H9 (cell line): ENCODE measurements around the gene IFT81. TPM values are rescaled to one million over a fixed set of nuclear protein-coding genes. Genes with fewer than 3 reads are reported as not detected.

Experiments used
- DNase-seq: peaks from one replicate; pipeline ENCODE4 v3.0.0-alpha.2; 2017
- H2AFZ ChIP-seq: one replicate; pipeline ENCODE4 v1.6.1; 2013; ENCODE audit warnings: mild to moderate bottlenecking, low read length, control low read depth, moderate library complexity
- H2AK5ac ChIP-seq: 2 replicates; pipeline ENCODE4 v1.6.1; 2013; ENCODE audit warnings: low read length, control low read depth, mixed read lengths; ENCODE audit not compliant: insufficient read length
- H2BK120ac ChIP-seq: one replicate; pipeline ENCODE4 v1.6.1; 2013; ENCODE audit warnings: low read depth, mild to moderate bottlenecking, low read length, control low read depth, inconsistent platforms; ENCODE audit not compliant: poor library complexity, severe bottlenecking
- H2BK12ac ChIP-seq: 2 replicates; pipeline ENCODE4 v1.6.1; 2013; ENCODE audit warnings: low read length, control low read depth, mixed read lengths, low read depth; ENCODE audit not compliant: insufficient read length
- H2BK15ac ChIP-seq: 2 replicates; pipeline ENCODE4 v1.6.1; 2013; ENCODE audit warnings: low read depth, low read length, control low read depth
- H2BK20ac ChIP-seq: one replicate; pipeline ENCODE4 v1.6.1; 2013; ENCODE audit warnings: low read depth, mild to moderate bottlenecking, low read length, control low read depth, inconsistent platforms; ENCODE audit not compliant: poor library complexity, severe bottlenecking
- H2BK5ac ChIP-seq: 2 replicates; pipeline ENCODE4 v1.6.1; 2013; ENCODE audit warnings: low read length, control low read depth, mixed read lengths; ENCODE audit not compliant: insufficient read length
- H3K14ac ChIP-seq: 2 replicates; pipeline ENCODE4 v1.6.1; 2013; ENCODE audit warnings: low read length, control low read depth; ENCODE audit not compliant: insufficient read depth
- H3K18ac ChIP-seq: 2 replicates; pipeline ENCODE4 v1.6.1; 2013; ENCODE audit warnings: low read depth, mild to moderate bottlenecking, mixed read lengths, low read length, control low read depth; ENCODE audit not compliant: insufficient read length
- H3K23ac ChIP-seq: 2 replicates; pipeline ENCODE4 v1.6.1; 2013; ENCODE audit warnings: low read length, control low read depth, mixed read lengths, low read depth; ENCODE audit not compliant: insufficient read length
- H3K23me2 ChIP-seq: 2 replicates; pipeline ENCODE4 v1.6.1; 2013; ENCODE audit warnings: low read depth, mild to moderate bottlenecking, mixed read lengths, low read length, control low read depth; ENCODE audit not compliant: insufficient read length, poor library complexity, severe bottlenecking
- H3K27ac ChIP-seq: 2 replicates; pipeline ENCODE4 v1.5.1; 2013; ENCODE audit warnings: low read length, control low read depth, mixed read lengths, low read depth; ENCODE audit not compliant: insufficient read length
- H3K27me3 ChIP-seq: 2 replicates; pipeline ENCODE4 v1.6.1; 2013; ENCODE audit warnings: low read length, control low read depth, inconsistent platforms; ENCODE audit not compliant: insufficient read depth
- H3K4ac ChIP-seq: 2 replicates; pipeline ENCODE4 v1.6.1; 2013; ENCODE audit warnings: low read depth, mild to moderate bottlenecking, control low read depth, inconsistent platforms, low read length, moderate library complexity
- H3K4me1 ChIP-seq: 2 replicates; pipeline ENCODE4 v1.6.1; 2013; ENCODE audit warnings: low read length, control low read depth, inconsistent platforms; ENCODE audit not compliant: insufficient read depth
- H3K4me2 ChIP-seq: 2 replicates; pipeline ENCODE4 v1.6.1; 2013; ENCODE audit warnings: low read length, control low read depth, mixed read lengths; ENCODE audit not compliant: insufficient read length, insufficient read depth
- H3K56ac ChIP-seq: 2 replicates; pipeline ENCODE4 v1.6.1; 2013; ENCODE audit warnings: low read depth, mild to moderate bottlenecking, mixed read lengths, low read length, control low read depth; ENCODE audit not compliant: insufficient read length
- H3K79me1 ChIP-seq: 2 replicates; pipeline ENCODE4 v1.6.1; 2013; ENCODE audit warnings: low read depth, mild to moderate bottlenecking, moderate library complexity, low read length, control low read depth, inconsistent platforms; ENCODE audit not compliant: insufficient read depth, poor library complexity, severe bottlenecking
- H3K79me2 ChIP-seq: 2 replicates; pipeline ENCODE4 v1.6.1; 2013; ENCODE audit warnings: low read length, control low read depth, inconsistent platforms; ENCODE audit not compliant: insufficient read depth
- H3K9ac ChIP-seq: 2 replicates; pipeline ENCODE4 v1.6.1; 2013; ENCODE audit warnings: low read length, control low read depth, mixed read lengths; ENCODE audit not compliant: insufficient read length; ENCODE audit errors: extremely low read depth
- H3K9me3 ChIP-seq: one replicate; pipeline ENCODE4 v1.6.1; 2013; ENCODE audit warnings: low read depth, low read length, inconsistent platforms; ENCODE audit not compliant: control insufficient read depth
- H3T11ph ChIP-seq: one replicate; pipeline ENCODE4 v1.6.1; 2013; ENCODE audit warnings: mild to moderate bottlenecking, low read length, control low read depth, inconsistent platforms
- H4K20me1 ChIP-seq: one replicate; pipeline ENCODE4 v1.6.1; 2013; ENCODE audit not compliant: control insufficient read depth, insufficient read length, insufficient read depth
- H4K5ac ChIP-seq: 2 replicates; pipeline ENCODE4 v1.6.1; 2013; ENCODE audit warnings: low read depth, mild to moderate bottlenecking, mixed read lengths, low read length, control low read depth; ENCODE audit not compliant: insufficient read length
- H4K8ac ChIP-seq: replicated peaks from 2 replicates; pipeline ENCODE4 v1.6.1; 2013; ENCODE audit warnings: low read length, control low read depth, mixed read lengths, low read depth; ENCODE audit not compliant: insufficient read length
- H4K91ac ChIP-seq: 2 replicates; pipeline ENCODE4 v1.6.1; 2013; ENCODE audit warnings: low read depth, mild to moderate bottlenecking, moderate library complexity, mixed read lengths, low read length, control low read depth; ENCODE audit not compliant: insufficient read length
- H3K27ac Mint-ChIP-seq, 3 experiments: 2 replicates in 2 of 3; 3 replicates in 1 of 3; pipeline ENCODE4 v1.8.0; 2020 to 2021; ENCODE audit warnings: mixed read lengths in 3 of 3, mild to moderate bottlenecking in 1 of 3, moderate library complexity in 1 of 3
- H3K27me3 Mint-ChIP-seq: 2 replicates; pipeline ENCODE4 v1.8.0; 2021; ENCODE audit warnings: low read depth, mild to moderate bottlenecking, moderate library complexity, mixed read lengths
- H3K36me3 Mint-ChIP-seq, 3 experiments: 2 replicates in 2 of 3; 3 replicates in 1 of 3; pipeline ENCODE4 v1.8.0; 2020 to 2021; ENCODE audit warnings: low read depth in 3 of 3, mixed read lengths in 3 of 3; ENCODE audit not compliant: insufficient read depth in 1 of 3
- H3K4me1 Mint-ChIP-seq, 2 experiments: 2 replicates each; pipeline ENCODE4 v1.8.0; 2020; ENCODE audit warnings: mixed read lengths in 2 of 2
- H3K4me3 Mint-ChIP-seq, 2 experiments: 2 replicates in 1 of 2; 3 replicates in 1 of 2; pipeline ENCODE4 v1.8.0; 2020 to 2021; ENCODE audit warnings: mild to moderate bottlenecking in 2 of 2, mixed read lengths in 2 of 2, moderate library complexity in 1 of 2
- H3K9me3 Mint-ChIP-seq, 2 experiments: 2 replicates in 1 of 2; 3 replicates in 1 of 2; pipeline ENCODE4 v1.8.0; 2020; ENCODE audit warnings: mild to moderate bottlenecking in 2 of 2, mixed read lengths in 2 of 2, moderate library complexity in 1 of 2
- WGBS: extraction: QIAGEN DNeasy Blood & Tissue Kit; methylation state at CpG from one replicate; pipeline ENCODE4 v1.1.7; 2013; ENCODE audit warnings: missing lambda C conversion rate, low lambda C conversion rate, mixed read lengths; ENCODE audit not compliant: insufficient read length; ENCODE audit errors: extremely low coverage; 5-methylcytosine and 5-hydroxymethylcytosine counted together
- total RNA-seq: library from RNA; stranded (reverse); gene quantifications from 2 replicates; pipeline ENCODE4 v1.2.1, GENCODE V29; 2021
- TF ChIP-seq, protein P1 (sequence below): fragments of 200-600 bp; sonication (generic); conservative IDR thresholded peaks from 3 replicates; pipeline ENCODE4 v1.8.0; 2021; ENCODE audit warnings: antibody characterized with exemption, mild to moderate bottlenecking

IFT81 gene
- total RNA-seq, 1 experiment from 2014 or later = 9.3 TPM

DNA sequence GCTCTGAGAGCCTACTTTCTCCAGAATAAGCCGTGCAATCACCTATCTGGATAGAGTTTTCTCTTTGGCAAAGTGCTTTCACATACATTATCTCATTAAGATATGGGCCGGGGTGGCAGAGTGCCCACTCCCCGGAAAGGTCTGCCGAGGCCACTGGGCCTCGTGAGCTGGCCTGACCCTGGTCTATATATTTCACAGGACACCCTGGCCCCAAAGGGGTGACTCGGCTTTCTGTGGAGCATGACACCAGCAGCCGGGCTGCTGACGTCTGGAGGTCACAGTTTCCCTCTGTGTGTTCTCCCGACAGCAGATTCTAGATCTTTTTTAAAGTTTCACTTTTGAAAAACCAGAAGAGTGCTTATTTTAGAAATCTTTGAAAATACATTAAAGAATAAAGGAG, 129.0 kb downstream of the IFT81 start:
- no peak overlapping the region for H3K27ac ChIP-seq
- TF ChIP-seq, protein P1, sequence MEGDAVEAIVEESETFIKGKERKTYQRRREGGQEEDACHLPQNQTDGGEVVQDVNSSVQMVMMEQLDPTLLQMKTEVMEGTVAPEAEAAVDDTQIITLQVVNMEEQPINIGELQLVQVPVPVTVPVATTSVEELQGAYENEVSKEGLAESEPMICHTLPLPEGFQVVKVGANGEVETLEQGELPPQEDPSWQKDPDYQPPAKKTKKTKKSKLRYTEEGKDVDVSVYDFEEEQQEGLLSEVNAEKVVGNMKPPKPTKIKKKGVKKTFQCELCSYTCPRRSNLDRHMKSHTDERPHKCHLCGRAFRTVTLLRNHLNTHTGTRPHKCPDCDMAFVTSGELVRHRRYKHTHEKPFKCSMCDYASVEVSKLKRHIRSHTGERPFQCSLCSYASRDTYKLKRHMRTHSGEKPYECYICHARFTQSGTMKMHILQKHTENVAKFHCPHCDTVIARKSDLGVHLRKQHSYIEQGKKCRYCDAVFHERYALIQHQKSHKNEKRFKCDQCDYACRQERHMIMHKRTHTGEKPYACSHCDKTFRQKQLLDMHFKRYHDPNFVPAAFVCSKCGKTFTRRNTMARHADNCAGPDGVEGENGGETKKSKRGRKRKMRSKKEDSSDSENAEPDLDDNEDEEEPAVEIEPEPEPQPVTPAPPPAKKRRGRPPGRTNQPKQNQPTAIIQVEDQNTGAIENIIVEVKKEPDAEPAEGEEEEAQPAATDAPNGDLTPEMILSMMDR = no peak
- H3T11ph ChIP-seq = no peak overlapping the region
- Mint-ChIP-seq H3K27me3 (no peaks in the 10 kb centered on the region), H3K4me3 (no peak overlapping the region), H3K36me3 (no peaks in the 10 kb centered on the region), H3K27ac (0 out of 7 replicates have a peak overlapping the region, but pooled peaks of 1 of the 3 experiments have one; percentile 58), H3K9me3 (no peaks in the 10 kb centered on the region), H3K4me1 (peaks cover 7 to 14% of the 10 kb centered on the region in 2 experiments)
- no peaks in the 10 kb centered on the region for H3K23me2 ChIP-seq
- H3K14ac ChIP-seq = no peak overlapping the region
- no peak overlapping the region for H2BK15ac ChIP-seq
- H4K5ac ChIP-seq = no peak overlapping the region
- H3K4me2 ChIP-seq = no peak overlapping the region
- no peaks in the 10 kb centered on the region for H3K79me1 ChIP-seq
- no peak overlapping the region for H3K23ac ChIP-seq
- DNase-seq = peak; percentile 26
- no peak overlapping the region for H2BK20ac ChIP-seq
- H4K8ac ChIP-seq = no peak overlapping the region
- no peak overlapping the region for H3K4ac ChIP-seq
- H3K56ac ChIP-seq = no peak overlapping the region
- no peak overlapping the region for H3K9ac ChIP-seq
- H2BK120ac ChIP-seq = no peak overlapping the region
- no peak overlapping the region for H2BK5ac ChIP-seq
- no peak overlapping the region for H3K18ac ChIP-seq
- no peaks in the 10 kb centered on the region for H3K27me3 ChIP-seq
- no peaks in the 10 kb centered on the region for H4K20me1 ChIP-seq
- H4K91ac ChIP-seq = no peak overlapping the region
- no peaks in the 10 kb centered on the region for H3K9me3 ChIP-seq
- no peak overlapping the region for H2AK5ac ChIP-seq
- H2AFZ ChIP-seq = no peak overlapping the region
- H2BK12ac ChIP-seq = no peak overlapping the region
- H3K79me2 ChIP-seq = no peaks in the 10 kb centered on the region
- no peaks in the 10 kb centered on the region for H3K4me1 ChIP-seq
- WGBS = no CpG with 5 or more reads among the region's 9 CpGs
